Measurements from ENCODE around the gene UBE2L3. TPM values are rescaled to one million over a fixed set of nuclear protein-coding genes. Genes with fewer than 3 reads are reported as not detected.

Gene UBE2L3
- total and polyA plus RNA-seq, 2 of the 13 experiments (the other 11 are each of a cell fraction or from before 2014, with no cell fraction given) = 30.2 to 58.1 TPM

GRCh38 chr22:21567456-21568346 lies at the start of gene UBE2L3 (continued):
- TF ChIP-seq BORCS8-MEF2B (CRISPR knock-in tag; IDR thresholded peaks at IDR 0.05) (peak; percentile 87), ZBTB33 (CRISPR knock-in tag; IDR thresholded peaks at IDR 0.05) (peak; percentile 47; the same call in 1 of the 2 replicates), ZSCAN21 (CRISPR knock-in tag; IDR thresholded peaks at IDR 0.05; ENCODE audit: borderline replicate concordance) (peak; percentile 61; the same call in 1 of the 2 replicates), HMGA1 (CRISPR knock-in tag; conservative IDR thresholded peaks at IDR 0.05) (no peak), HOMEZ (CRISPR knock-in tag; IDR thresholded peaks at IDR 0.05; ENCODE audit: low read depth) (peak; percentile 37; the same call in 1 of the 2 replicates), ETV6 (CRISPR knock-in tag; conservative IDR thresholded peaks at IDR 0.05) (peak; percentile 39; the same call in 1 of the 2 replicates), SMC3 (IDR thresholded peaks at IDR 0.05; ENCODE audit: low read length) (no peak), ZNF20 (CRISPR knock-in tag; IDR thresholded peaks at IDR 0.05) (0 out of 2 replicates have a peak, but pooled peaks have one; percentile 25), E2F5 (CRISPR knock-in tag; conservative IDR thresholded peaks at IDR 0.05) (0 out of 2 replicates have a peak, but pooled peaks have one; percentile 42), PRMT3 (CRISPR knock-in tag; IDR thresholded peaks at IDR 0.05; ENCODE audit: borderline replicate concordance, low read depth) (no peak), MED8 (CRISPR knock-in tag; IDR thresholded peaks at IDR 0.05; ENCODE audit: insufficient replicate concordance) (no peak), ZNF839 (CRISPR knock-in tag; IDR thresholded peaks at IDR 0.05; ENCODE audit: borderline replicate concordance) (0 out of 2 replicates have a peak, but pooled peaks have one; percentile 38), ZNF138 (CRISPR knock-in tag; IDR thresholded peaks at IDR 0.05; ENCODE audit: low read depth) (peak; percentile 88; the same call in 1 of the 2 replicates), GZF1 (CRISPR knock-in tag; IDR thresholded peaks at IDR 0.05) (0 out of 2 replicates have a peak, but pooled peaks have one; percentile 37), ZNF691 (CRISPR knock-in tag; IDR thresholded peaks at IDR 0.05; ENCODE audit: borderline replicate concordance, low read depth) (peak; percentile 67; the same call in 1 of the 2 replicates), ZNF772 (CRISPR knock-in tag; IDR thresholded peaks at IDR 0.05) (peak; percentile 40; the same call in 1 of the 2 replicates), ELF3 (CRISPR knock-in tag; IDR thresholded peaks at IDR 0.05) (peak; percentile 96), CHD4 (IDR thresholded peaks at IDR 0.05; ENCODE audit: borderline replicate concordance, low read length) (peak; percentile 93), ZNF547 (CRISPR knock-in tag; IDR thresholded peaks at IDR 0.05) (peak; percentile 57), JARID2 (CRISPR knock-in tag; IDR thresholded peaks at IDR 0.05; ENCODE audit: insufficient replicate concordance) (no peak), RBAK (CRISPR knock-in tag; IDR thresholded peaks at IDR 0.05) (no peak), ZNF766 (CRISPR knock-in tag; IDR thresholded peaks at IDR 0.05; ENCODE audit: borderline replicate concordance) (peak; percentile 42; the same call in 1 of the 2 replicates), IRX3 (CRISPR knock-in tag; IDR thresholded peaks at IDR 0.05; ENCODE audit: borderline replicate concordance, low read depth) (peak; percentile 61), ARNTL (CRISPR knock-in tag; IDR thresholded peaks at IDR 0.05) (peak; percentile 50; the same call in 1 of the 2 replicates)
